Measurements from ENCODE around the gene METRN. TPM values are rescaled to one million over a fixed set of nuclear protein-coding genes. Genes with fewer than 3 reads are reported as not detected.

The METRN gene
- 20.0 and 23.4 TPM in 2 replicates for total RNA-seq (2022)
- percentile 29 among the genes with signal in this experiment for Bru-seq, nascent RNA
- percentile 44 among the genes with signal in this experiment for BruChase-seq, experiment 1, labeled RNA remaining after a 2-hour chase
- percentile 48 among the genes with signal in this experiment for BruChase-seq, experiment 2, labeled RNA remaining after a 6-hour chase
- long read RNA-seq, transcript METRN-204 (4 exons, 3,325 nt) = major isoform, 10 of 49 reads
- long read RNA-seq, partial matches to known transcripts = 5 of 49 reads
- long read RNA-seq, other reads (novel, unspliced or antisense) = 32 of 49 reads

- Histone ChIP-seq H3K27me3 (replicated peaks; ENCODE audit: control insufficient read depth, insufficient read depth, low read length) (no peaks in the 10 kb centered on the region), H3K9me3 (no peaks in the 10 kb centered on the region), H3K4me1 (peaks cover 31% of the 10 kb centered on the region), H3K36me3 (ENCODE audit: control insufficient read depth, insufficient read depth, low read length) (no peaks in the 10 kb centered on the region), H3K4me3 (ENCODE audit: low read depth, low read length) (peak within 1 kb of the TSS; percentile 71)
- Mint-ChIP-seq H3K27me3 (ENCODE audit: insufficient read depth, unreplicated experiment) (no peaks in the 10 kb centered on the region), H3K4me3 (ENCODE audit: unreplicated experiment) (peak within 1 kb of the TSS; percentile 66), H3K9me3 (ENCODE audit: unreplicated experiment) (no peaks in the 10 kb centered on the region), H3K27ac (ENCODE audit: unreplicated experiment) (no peak within 1 kb of the TSS), H3K36me3 (ENCODE audit: insufficient read depth, unreplicated experiment) (peaks cover 17% of the 10 kb centered on the region), H3K4me1 (ENCODE audit: low read depth, unreplicated experiment) (peaks cover 7% of the 10 kb centered on the region)
- TF ChIP-seq, protein P1, sequence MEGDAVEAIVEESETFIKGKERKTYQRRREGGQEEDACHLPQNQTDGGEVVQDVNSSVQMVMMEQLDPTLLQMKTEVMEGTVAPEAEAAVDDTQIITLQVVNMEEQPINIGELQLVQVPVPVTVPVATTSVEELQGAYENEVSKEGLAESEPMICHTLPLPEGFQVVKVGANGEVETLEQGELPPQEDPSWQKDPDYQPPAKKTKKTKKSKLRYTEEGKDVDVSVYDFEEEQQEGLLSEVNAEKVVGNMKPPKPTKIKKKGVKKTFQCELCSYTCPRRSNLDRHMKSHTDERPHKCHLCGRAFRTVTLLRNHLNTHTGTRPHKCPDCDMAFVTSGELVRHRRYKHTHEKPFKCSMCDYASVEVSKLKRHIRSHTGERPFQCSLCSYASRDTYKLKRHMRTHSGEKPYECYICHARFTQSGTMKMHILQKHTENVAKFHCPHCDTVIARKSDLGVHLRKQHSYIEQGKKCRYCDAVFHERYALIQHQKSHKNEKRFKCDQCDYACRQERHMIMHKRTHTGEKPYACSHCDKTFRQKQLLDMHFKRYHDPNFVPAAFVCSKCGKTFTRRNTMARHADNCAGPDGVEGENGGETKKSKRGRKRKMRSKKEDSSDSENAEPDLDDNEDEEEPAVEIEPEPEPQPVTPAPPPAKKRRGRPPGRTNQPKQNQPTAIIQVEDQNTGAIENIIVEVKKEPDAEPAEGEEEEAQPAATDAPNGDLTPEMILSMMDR (IDR thresholded peaks at IDR 0.05; ENCODE audit: insufficient read depth in 1 of 2, low read depth in 1 of 2, low read length in 1 of 2, severe bottlenecking in 1 of 2, unreplicated experiment in 1 of 2) = no peak
- ChIA-PET POLR2A (no interaction called here), CTCF (interaction anchor here (1.7 kb wide), 1 partner anchor 13 kb away, joined by 10 read pairs; no protein-coding TSS in a partner anchor)
- intact Hi-C loops (cut with micrococcal nuclease; ENCODE audit: unreplicated experiment) = loop anchor here (10.0 kb wide), 1 partner anchor 70 kb away; the partner anchor contains the start of genes CHTF18 and RPUSD1
- peak; percentile 84 to 94 for DNase-seq
- no TSS peak for BruUV-seq (replicated peaks)
Measured at GRCh38 chr16:714558-715476, at the start of gene METRN. Gene METRN (plus strand): TSS chr16:715118. CDS start chr16:715290, 172 bp downstream.

DNA sequence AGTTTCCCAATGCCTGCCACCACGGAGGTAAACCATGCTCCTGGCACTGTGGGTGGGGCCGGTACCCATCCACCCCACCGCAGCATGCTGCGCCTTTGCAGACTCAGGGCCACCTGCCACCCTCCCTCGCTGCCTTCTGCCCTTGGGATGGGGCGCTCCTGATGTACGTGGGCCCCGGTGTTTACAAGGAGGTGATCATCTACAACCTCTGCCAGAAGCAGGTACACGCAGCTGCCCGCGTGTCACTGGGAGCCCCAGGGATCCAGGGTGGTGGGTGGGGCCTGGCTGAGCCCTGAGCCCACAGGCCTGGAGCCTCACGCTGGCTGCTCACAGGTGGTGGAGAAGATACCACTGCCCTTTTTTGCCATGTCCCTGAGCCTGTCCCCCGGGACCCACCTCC is 48.3 kb upstream of the METRN start:
- no peak overlapping the region for H3K27ac Mint-ChIP-seq (ENCODE audit: unreplicated experiment)
- CTCF ChIA-PET = interaction anchor here (0.7 kb wide), 1 partner anchor 12 kb away, joined by 4 read pairs; no protein-coding TSS in a partner anchor

More for the DNA sequence above, 48.3 kb upstream of the METRN start:
- H3K36me3 Mint-ChIP-seq (ENCODE audit: insufficient read depth, unreplicated experiment) = no peaks in the 10 kb centered on the region
- BruUV-seq (replicated peaks) = no TSS peak
- intact Hi-C loops (cut with micrococcal nuclease; ENCODE audit: unreplicated experiment) = no loop called here
- no peak overlapping the region for H3K4me3 Mint-ChIP-seq (ENCODE audit: unreplicated experiment)
- no peaks in the 10 kb centered on the region for H3K4me1 Mint-ChIP-seq (ENCODE audit: low read depth, unreplicated experiment)
- POLR2A ChIA-PET = no interaction called here
- DNase-seq = no peak
- no peaks in the 10 kb centered on the region; the same call in 1 of the 2 replicates for H3K4me1 ChIP-seq
- TF ChIP-seq, protein P1 (IDR thresholded peaks at IDR 0.05; ENCODE audit: insufficient read depth in 1 of 2, low read depth in 1 of 2, low read length in 1 of 2, severe bottlenecking in 1 of 2, unreplicated experiment in 1 of 2) = no peak
- H3K9me3 Mint-ChIP-seq (ENCODE audit: unreplicated experiment) = no peaks in the 10 kb centered on the region
- H3K36me3 ChIP-seq (ENCODE audit: control insufficient read depth, insufficient read depth, low read length) = peaks cover 3% of the 10 kb centered on the region
- no peaks in the 10 kb centered on the region for H3K27me3 Mint-ChIP-seq (ENCODE audit: insufficient read depth, unreplicated experiment)
- H3K9me3 ChIP-seq = no peaks in the 10 kb centered on the region
- H3K4me3 ChIP-seq (ENCODE audit: low read depth, low read length) = no peak overlapping the region
- no peaks in the 10 kb centered on the region for H3K27me3 ChIP-seq (replicated peaks; ENCODE audit: control insufficient read depth, insufficient read depth, low read length)

Data from Caco-2 (cell line).